ENCODE results near the gene KLHL22. TPM values are rescaled to one million over a fixed set of nuclear protein-coding genes. Genes with fewer than 3 reads are reported as not detected.
A peak's percentile ranks its signal among the peaks of the same experiment; 100 is the strongest.
"Not testable (repeated sequence)": the region's sequence is repeated elsewhere in the genome, so short reads cannot be mapped to it uniquely, and the experiment has no call there.

Gene KLHL22
- polyA plus RNA-seq, 4 donors, result 5.9 to 15.1 (median 8.6) TPM

DNA sequence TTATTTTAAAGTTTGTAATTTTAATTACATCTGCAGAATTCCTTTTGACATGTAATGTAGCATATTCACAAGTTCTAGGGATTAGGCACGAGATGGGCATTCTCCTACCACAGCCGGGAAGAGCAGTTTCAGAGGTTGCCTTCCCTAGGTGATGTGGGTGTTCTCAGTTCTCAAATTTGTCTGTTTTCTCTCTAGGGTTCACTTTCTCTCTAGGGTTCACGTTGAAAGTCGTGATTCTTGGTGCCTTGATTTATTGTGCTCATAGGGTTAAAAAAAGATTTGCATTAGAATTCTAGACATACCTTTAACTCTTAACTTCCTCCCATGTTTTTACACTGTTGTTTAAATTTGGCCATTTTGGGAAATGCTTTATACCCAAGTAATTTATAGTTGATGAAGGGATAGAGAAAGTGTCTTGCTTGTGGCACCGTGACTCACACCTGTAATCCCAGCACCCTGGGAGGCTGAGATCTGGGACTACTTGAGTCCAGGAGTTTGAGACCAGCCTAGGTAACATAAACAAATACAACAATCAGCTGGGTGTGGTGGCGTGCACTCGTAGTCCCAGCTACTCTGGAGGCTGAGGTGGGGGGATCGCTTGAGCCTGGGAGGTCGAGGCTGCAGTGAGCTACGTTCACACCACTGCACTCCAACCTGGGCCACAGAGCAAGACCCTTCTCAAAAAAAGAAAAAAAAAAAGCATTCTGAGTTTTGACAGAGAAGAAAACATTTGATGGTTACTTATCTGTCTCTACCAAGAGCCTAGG, 15.4 kb upstream of the KLHL22 start:
- Histone ChIP-seq H3K36me3 (ENCODE audit: control insufficient read depth in 3 of 3, insufficient read depth in 2 of 3, low read depth in 1 of 3, low read length in 3 of 3) (peaks cover 0 to 19% (median 7%) of the 10 kb centered on the region in 3 donors), H3K27ac (ENCODE audit: low read depth in 1 of 3, low read length in 2 of 3) (no peak overlapping the region), H3K9me3 (ENCODE audit: control insufficient read depth in 2 of 2, insufficient read depth in 1 of 2, low read depth in 1 of 2, low read length in 1 of 2) (no peaks in the 10 kb centered on the region), H3K4me1 (ENCODE audit: control insufficient read depth in 3 of 3, insufficient read depth in 2 of 3, low read depth in 1 of 3, low read length in 2 of 3) (peaks cover 6 to 34% (median 7%) of the 10 kb centered on the region in 3 donors), H3K4me3 (ENCODE audit: low read depth in 1 of 3, low read length in 3 of 3) (no peak overlapping the region), H3K27me3 (ENCODE audit: control insufficient read depth in 3 of 3, insufficient read depth in 3 of 3, low read length in 3 of 3) (no peaks in the 10 kb centered on the region)
- 56 to 62% (median 59%) methylated on average over 10 of the region's 10 CpGs for WGBS, 3 donors
- DNase-seq (peak in 1 of 2 donors; percentile 40), FAIRE-seq (no peak)

DNA sequence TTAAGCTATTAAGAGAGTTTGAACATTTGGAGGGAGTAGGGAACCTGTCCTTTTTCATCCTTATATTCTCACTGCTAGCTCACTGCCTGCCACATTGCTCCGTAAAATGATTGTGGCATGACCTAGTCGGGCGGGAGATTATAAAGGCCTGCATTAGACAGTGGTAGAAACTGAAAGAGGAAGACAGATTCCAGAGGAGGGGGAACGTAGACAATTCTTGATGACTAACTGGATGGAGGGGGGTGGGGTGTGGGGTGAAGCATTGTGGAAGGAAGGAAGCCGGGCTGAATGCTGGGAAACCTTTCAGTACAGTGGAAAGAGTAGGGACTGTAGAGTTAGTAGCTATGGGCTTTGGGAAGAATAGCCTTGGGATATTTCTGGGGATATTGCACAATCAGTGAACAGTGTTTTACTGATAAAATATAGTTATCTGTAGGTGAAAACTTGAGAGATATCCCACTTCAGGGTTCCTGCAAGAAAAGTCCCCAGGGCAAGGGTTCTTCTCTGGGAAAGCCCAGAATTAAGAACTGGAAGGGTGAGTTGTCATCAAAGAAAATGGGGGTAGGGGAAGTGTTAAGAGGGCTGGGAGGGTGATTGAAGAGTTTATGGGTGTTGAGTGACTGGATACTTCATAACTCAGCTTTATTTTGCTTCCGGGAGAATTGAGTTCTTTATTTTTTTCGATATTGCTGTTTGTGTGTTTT, 13.9 kb upstream of the KLHL22 start:
- FAIRE-seq (no peak), DNase-seq (peak; percentile 92 to 93)
- Histone ChIP-seq H3K4me1 (ENCODE audit: control insufficient read depth in 3 of 3, insufficient read depth in 2 of 3, low read depth in 1 of 3, low read length in 2 of 3) (peaks cover 6 to 34% (median 7%) of the 10 kb centered on the region in 3 donors), H3K36me3 (ENCODE audit: control insufficient read depth in 3 of 3, insufficient read depth in 2 of 3, low read depth in 1 of 3, low read length in 3 of 3) (peaks cover 0 to 12% (median 5%) of the 10 kb centered on the region in 3 donors), H3K27me3 (ENCODE audit: control insufficient read depth in 3 of 3, insufficient read depth in 3 of 3, low read length in 3 of 3) (no peaks in the 10 kb centered on the region), H3K4me3 (ENCODE audit: low read depth in 1 of 3, low read length in 3 of 3) (peak overlapping the region in 2 of 3 donors; percentile 48 to 92), H3K9me3 (ENCODE audit: control insufficient read depth in 2 of 2, insufficient read depth in 1 of 2, low read depth in 1 of 2, low read length in 1 of 2) (no peaks in the 10 kb centered on the region), H3K27ac (ENCODE audit: low read depth in 1 of 3, low read length in 2 of 3) (peak overlapping the region; percentile 84 to 98 (median 88))
- 7 to 18% (median 15%) methylated on average over 7 of the region's 7 CpGs for WGBS, 3 donors

DNA sequence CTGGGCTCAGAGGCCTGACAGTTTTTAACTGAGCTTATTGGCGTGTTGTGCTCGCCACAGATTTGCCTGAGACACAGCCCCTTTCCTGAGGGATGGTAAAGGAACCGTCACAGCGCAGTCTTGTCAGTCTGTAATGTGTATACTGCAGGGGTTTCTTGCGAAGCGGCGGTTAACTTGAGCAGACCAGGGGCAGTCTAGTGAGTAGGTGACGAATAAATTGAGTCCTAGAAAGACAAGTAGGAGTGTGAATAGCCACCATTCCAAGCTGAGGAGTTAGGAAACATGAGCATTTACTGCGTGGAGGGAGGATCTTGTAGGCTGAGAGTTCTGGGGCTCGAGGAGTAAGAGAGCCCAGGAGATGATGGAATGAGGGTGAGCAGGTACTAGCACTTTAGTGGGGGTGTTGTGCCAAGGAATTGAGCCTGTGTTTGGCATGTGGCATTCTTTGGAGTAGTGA, 13.2 kb upstream of the KLHL22 start:
- H3K36me3 ChIP-seq (ENCODE audit: control insufficient read depth in 3 of 3, insufficient read depth in 2 of 3, low read depth in 1 of 3, low read length in 3 of 3), result peaks cover 0 to 11% (median 2%) of the 10 kb centered on the region in 3 donors
- H3K27ac ChIP-seq (ENCODE audit: low read depth in 1 of 3, low read length in 2 of 3), result peak overlapping the region; percentile 84 to 98 (median 88)
- FAIRE-seq (no peak), DNase-seq (peak; percentile 32 to 39)
- peak overlapping the region in 2 of 3 donors; percentile 48 to 92 for H3K4me3 ChIP-seq (ENCODE audit: low read depth in 1 of 3, low read length in 3 of 3)
- H3K4me1 ChIP-seq (ENCODE audit: control insufficient read depth in 3 of 3, insufficient read depth in 2 of 3, low read depth in 1 of 3, low read length in 2 of 3), result peaks cover 7 to 39% (median 10%) of the 10 kb centered on the region in 3 donors
- no peaks in the 10 kb centered on the region for H3K27me3 ChIP-seq (ENCODE audit: control insufficient read depth in 3 of 3, insufficient read depth in 3 of 3, low read length in 3 of 3)
- no peaks in the 10 kb centered on the region for H3K9me3 ChIP-seq (ENCODE audit: control insufficient read depth in 2 of 2, insufficient read depth in 1 of 2, low read depth in 1 of 2, low read length in 1 of 2)
- 11 to 30% (median 18%) methylated on average over 10 of the region's 10 CpGs for WGBS, 3 donors

DNA sequence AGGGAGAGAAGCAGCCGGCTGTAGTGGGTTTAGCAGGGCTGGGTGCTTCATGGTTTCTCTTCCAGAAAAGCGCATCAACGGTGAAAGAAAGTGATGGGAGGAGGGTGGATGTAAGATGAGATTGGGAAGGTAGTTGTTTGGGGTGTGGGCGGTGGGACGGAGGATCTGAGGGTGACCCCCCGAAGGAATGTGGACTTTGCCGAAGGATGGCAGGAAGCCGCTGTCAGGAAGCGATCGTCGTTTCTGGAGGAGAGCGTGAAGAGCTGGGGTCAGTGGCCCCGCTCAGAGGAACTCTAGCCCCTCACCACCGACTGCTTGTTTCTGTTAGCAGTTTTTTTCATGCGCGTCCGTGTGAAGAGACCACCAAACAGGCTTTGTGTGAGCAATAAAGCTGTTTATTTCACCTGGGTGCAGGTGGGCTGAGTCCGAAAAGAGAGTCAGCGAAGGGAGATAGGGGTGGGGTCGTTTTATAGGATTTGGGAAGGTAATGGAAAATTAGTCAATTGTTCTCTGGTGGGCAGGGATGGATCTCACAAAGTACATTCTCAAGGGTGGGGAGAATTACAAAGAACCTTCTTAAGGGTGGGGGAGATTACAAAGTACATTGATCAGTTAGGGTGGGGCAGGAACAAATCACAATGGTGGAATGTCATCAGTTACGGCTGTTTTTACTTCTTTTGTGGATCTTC, 12.6 kb upstream of the KLHL22 start:
- not testable (repeated sequence) for H3K9me3 ChIP-seq (ENCODE audit: control insufficient read depth in 2 of 2, insufficient read depth in 1 of 2, low read depth in 1 of 2, low read length in 1 of 2); H3K27me3 ChIP-seq (ENCODE audit: control insufficient read depth in 3 of 3, insufficient read depth in 3 of 3, low read length in 3 of 3); FAIRE-seq
- Histone ChIP-seq H3K36me3 (ENCODE audit: control insufficient read depth in 3 of 3, insufficient read depth in 2 of 3, low read depth in 1 of 3, low read length in 3 of 3) (peaks cover 0 to 11% (median 0%) of the 10 kb centered on the region in 3 donors), H3K4me1 (ENCODE audit: control insufficient read depth in 3 of 3, insufficient read depth in 2 of 3, low read depth in 1 of 3, low read length in 2 of 3) (peaks cover 7 to 41% (median 8%) of the 10 kb centered on the region in 3 donors), H3K4me3 (ENCODE audit: low read depth in 1 of 3, low read length in 3 of 3) (peak overlapping the region; percentile 72 to 95 (median 92)), H3K27ac (ENCODE audit: low read depth in 1 of 3, low read length in 2 of 3) (peak overlapping the region; percentile 87 to 99 (median 88))
- 1 to 2% (median 2%) methylated on average over 21 of the region's 21 CpGs for WGBS, 3 donors
- DNase-seq, result peak in 1 of 2 donors; percentile 79

DNA sequence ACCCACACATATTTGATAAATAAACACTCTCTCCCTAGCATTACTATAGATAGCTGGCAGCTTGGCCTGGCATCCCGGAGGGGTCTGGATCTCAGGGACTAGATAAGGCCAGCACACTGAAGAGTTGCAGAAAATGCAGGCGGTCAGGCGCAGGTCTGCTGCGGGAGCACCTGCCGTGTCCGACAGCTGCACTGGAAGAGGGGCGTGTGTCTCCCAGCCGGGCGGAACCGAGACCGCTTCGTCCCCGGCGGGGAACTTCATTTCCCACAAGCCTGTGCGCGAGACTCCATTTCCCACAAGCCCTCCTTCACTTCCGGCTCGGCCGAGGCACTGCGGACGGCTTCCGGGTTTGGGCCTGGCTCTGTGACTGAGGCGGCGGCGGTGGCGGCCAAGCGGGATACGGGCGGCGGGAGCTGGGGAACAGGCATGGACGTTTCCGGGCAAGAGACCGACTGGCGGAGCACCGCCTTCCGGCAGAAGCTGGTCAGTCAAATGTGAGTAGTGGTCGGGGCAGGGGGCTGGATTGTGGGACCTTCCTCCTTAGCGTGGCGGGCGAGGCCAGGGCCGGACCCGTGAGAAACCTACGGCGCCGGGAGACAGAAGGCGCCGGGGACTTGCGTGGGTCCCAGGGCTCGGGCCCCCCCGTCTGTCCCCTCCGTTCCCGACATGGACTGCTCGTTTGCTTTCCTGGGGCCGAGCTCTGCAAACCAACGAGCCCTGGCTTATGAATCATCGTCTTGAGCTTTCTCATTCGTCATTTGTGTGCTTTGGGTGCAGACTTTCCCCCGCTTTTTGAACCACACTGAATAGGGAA, 11.9 kb upstream of the KLHL22 start, which contains the start of gene MED15:
Gene MED15 (plus strand): TSS at position 358 of the 814 bp plus-strand sequence. CDS start 69 bp downstream, at position 427.
- H3K36me3 ChIP-seq (ENCODE audit: control insufficient read depth in 3 of 3, insufficient read depth in 2 of 3, low read depth in 1 of 3, low read length in 3 of 3), result peaks cover 0 to 11% (median 0%) of the 10 kb centered on the region in 3 donors
- FAIRE-seq (no peak), DNase-seq (peak; percentile 92 to 94)
- H3K4me3 ChIP-seq (ENCODE audit: low read depth in 1 of 3, low read length in 3 of 3), result peak within 1 kb of the TSS; percentile 72 to 95 (median 92)
- H3K9me3 ChIP-seq (ENCODE audit: control insufficient read depth in 2 of 2, insufficient read depth in 1 of 2, low read depth in 1 of 2, low read length in 1 of 2), result no peaks in the 10 kb centered on the region
- H3K27me3 ChIP-seq (ENCODE audit: control insufficient read depth in 3 of 3, insufficient read depth in 3 of 3, low read length in 3 of 3), result no peaks in the 10 kb centered on the region
- H3K27ac ChIP-seq (ENCODE audit: low read depth in 1 of 3, low read length in 2 of 3), result peak within 1 kb of the TSS; percentile 87 to 99 (median 88)
- H3K4me1 ChIP-seq (ENCODE audit: control insufficient read depth in 3 of 3, insufficient read depth in 2 of 3, low read depth in 1 of 3, low read length in 2 of 3), result peaks cover 7 to 41% (median 8%) of the 10 kb centered on the region in 3 donors
- 1% methylated on average over 46 to 58 of the region's 58 CpGs for WGBS, 3 donors

DNA sequence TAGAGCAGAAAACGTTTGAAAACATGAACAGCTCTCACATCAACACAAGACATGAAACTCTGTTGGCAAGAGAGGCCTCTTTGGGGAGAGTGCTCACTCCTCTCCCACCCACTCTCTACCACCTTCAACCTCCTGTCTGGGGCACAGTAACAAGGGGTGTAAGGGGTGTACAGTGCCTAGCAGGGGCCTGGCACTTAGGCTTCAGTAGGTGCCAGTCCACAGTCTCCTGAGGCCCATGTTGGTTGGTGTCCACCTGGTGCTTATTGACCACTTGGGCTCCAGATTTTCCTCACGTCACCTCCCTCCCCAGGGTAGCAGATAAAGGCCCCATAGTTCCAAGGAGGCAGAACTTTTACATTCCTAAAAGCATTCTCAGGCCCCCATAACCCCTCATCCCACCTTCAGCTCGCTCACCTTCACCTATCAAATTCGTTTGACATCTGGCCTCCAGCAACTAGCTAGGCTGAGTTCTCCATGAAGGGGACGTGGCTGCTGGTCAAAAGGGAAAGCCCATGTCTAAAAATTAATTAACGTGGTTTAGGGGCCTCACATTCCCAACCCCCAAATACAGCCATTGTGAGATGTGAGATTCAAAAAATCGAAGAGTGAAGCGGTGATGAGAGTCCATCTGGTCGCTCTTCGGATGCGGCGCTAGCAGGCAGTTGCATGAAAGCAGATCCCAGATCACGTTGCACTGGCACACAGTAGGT, 11.1 kb upstream of the KLHL22 start:
- peak overlapping the region in 1 of 3 donors; percentile 99 for H3K27ac ChIP-seq (ENCODE audit: low read depth in 1 of 3, low read length in 2 of 3)
- no peak for DNase-seq
- H3K4me3 ChIP-seq (ENCODE audit: low read depth in 1 of 3, low read length in 3 of 3), result peak overlapping the region in 1 of 3 donors; percentile 92
- H3K4me1 ChIP-seq (ENCODE audit: control insufficient read depth in 3 of 3, insufficient read depth in 2 of 3, low read depth in 1 of 3, low read length in 2 of 3), result peaks cover 7 to 41% (median 7%) of the 10 kb centered on the region in 3 donors
- H3K9me3 ChIP-seq (ENCODE audit: control insufficient read depth in 2 of 2, insufficient read depth in 1 of 2, low read depth in 1 of 2, low read length in 1 of 2), result no peaks in the 10 kb centered on the region
- H3K36me3 ChIP-seq (ENCODE audit: control insufficient read depth in 3 of 3, insufficient read depth in 2 of 3, low read depth in 1 of 3, low read length in 3 of 3), result peaks cover 0 to 11% (median 0%) of the 10 kb centered on the region in 3 donors
- 73 to 74% (median 73%) methylated on average over 13 of the region's 13 CpGs for WGBS, 3 donors
- no peak for FAIRE-seq
- H3K27me3 ChIP-seq (ENCODE audit: control insufficient read depth in 3 of 3, insufficient read depth in 3 of 3, low read length in 3 of 3), result no peaks in the 10 kb centered on the region

DNA sequence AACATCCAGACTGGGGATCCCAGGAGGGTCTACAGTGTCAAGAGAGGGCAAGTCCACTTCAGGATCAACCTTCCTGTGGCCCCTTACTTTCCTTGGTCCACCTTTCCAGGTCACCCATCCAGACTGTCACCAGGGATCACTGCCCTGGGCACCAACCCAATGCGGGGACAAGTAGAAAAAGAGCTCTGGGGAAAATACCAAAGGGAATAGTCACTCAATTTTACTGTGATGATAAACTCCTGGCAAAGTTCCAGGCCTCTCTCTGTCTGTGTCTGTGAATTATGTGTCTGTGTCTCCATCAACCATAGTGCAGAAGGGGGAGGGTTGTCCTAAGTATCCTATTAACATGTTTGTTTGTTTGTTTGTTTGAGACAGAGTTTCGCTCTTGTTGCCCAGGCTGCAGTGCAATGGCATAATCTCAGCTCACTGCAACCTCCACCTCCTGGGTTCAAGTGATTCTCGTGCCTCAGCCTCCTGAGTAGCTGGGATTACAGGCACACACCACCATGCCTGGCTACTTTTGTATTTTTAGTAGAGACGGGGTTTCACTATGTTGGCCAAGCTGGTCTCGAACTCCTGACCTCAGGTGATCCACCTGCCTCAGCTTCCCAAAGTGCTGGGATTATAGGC, 8.8 kb upstream of the KLHL22 start:
- peaks cover 0 to 21% (median 8%) of the 10 kb centered on the region in 3 donors for H3K4me1 ChIP-seq (ENCODE audit: control insufficient read depth in 3 of 3, insufficient read depth in 2 of 3, low read depth in 1 of 3, low read length in 2 of 3)
- H3K27me3 ChIP-seq (ENCODE audit: control insufficient read depth in 3 of 3, insufficient read depth in 3 of 3, low read length in 3 of 3); H3K9me3 ChIP-seq (ENCODE audit: control insufficient read depth in 2 of 2, insufficient read depth in 1 of 2, low read depth in 1 of 2, low read length in 1 of 2); H3K4me3 ChIP-seq (ENCODE audit: low read depth in 1 of 3, low read length in 3 of 3); FAIRE-seq: not testable (repeated sequence)
- WGBS, 3 donors, result 72 to 81% (median 75%) methylated on average over 5 of the region's 5 CpGs
- H3K36me3 ChIP-seq (ENCODE audit: control insufficient read depth in 3 of 3, insufficient read depth in 2 of 3, low read depth in 1 of 3, low read length in 3 of 3), result peaks cover 0 to 23% (median 4%) of the 10 kb centered on the region in 3 donors
- peak overlapping the region in 2 of 3 donors; percentile 29 to 53 for H3K27ac ChIP-seq (ENCODE audit: low read depth in 1 of 3, low read length in 2 of 3)
- peak; percentile 73 to 80 for DNase-seq

Data from small intestine (tissue), 7 donors.